ENCODE measurements around the gene RPS6KA5. TPM values are rescaled to one million over a fixed set of nuclear protein-coding genes. Genes with fewer than 3 reads are reported as not detected.

The RPS6KA5 gene
- total RNA-seq, 1 experiment from 2014 or later = 24.2 TPM

DNA sequence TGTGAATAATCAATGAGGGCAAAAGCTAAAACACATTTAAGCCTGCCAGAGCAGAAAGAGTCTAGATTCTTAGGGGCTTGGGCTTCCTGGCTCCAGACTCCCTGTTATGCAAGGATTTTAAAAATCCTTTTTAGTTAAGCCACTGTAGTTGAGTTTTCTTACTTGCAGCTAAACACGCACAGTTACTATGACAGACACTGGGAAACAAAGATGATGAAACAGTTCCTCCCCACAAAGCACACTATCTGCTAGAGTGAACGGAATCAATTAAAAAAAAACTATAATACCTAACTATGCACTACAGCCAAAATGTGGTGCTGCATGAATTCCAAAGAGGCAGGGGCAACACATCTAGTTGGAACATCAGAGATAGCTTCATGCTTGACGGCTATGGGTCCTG is 28.2 kb downstream of the RPS6KA5 start (continued):
- no peak for TF ChIP-seq CTCF (IDR thresholded peaks at IDR 0.05 in 2 of 3, conservative IDR thresholded peaks at IDR 0.05 in 1 of 3; ENCODE audit: borderline replicate concordance in 1 of 3, insufficient read depth in 1 of 3, low read depth in 2 of 3, low read length in 2 of 3)
- TF ChIP-seq POLR2A (IDR thresholded peaks at IDR 0.05; ENCODE audit: borderline replicate concordance, extremely low read depth, insufficient read depth, insufficient read length) = no peak
- no peak for TF ChIP-seq CEBPB (IDR thresholded peaks at IDR 0.05; ENCODE audit: low read depth)
- no peak for TF ChIP-seq ZFX (IDR thresholded peaks at IDR 0.05)
- no peak for TF ChIP-seq YY1 (IDR thresholded peaks at IDR 0.05; ENCODE audit: extremely low read depth, insufficient replicate concordance, low read depth, low read length)
- no peak for TF ChIP-seq RAD21 (IDR thresholded peaks at IDR 0.05; ENCODE audit: low read depth)
- no peak for TF ChIP-seq ZNF274 (IDR thresholded peaks at IDR 0.05; ENCODE audit: low read depth, low read length)

GRCh38 chr14:91031666-91032065 is 28.8 kb downstream of the RPS6KA5 start:
- Histone ChIP-seq H3K9me2 (ENCODE audit: insufficient read depth) (no peaks in the 10 kb centered on the region), H3K9me3 (ENCODE audit: control insufficient read depth in 1 of 2, insufficient read depth in 1 of 2, low read depth in 1 of 2, low read length in 2 of 2) (no peaks in the 10 kb centered on the region), H3K4me1 (ENCODE audit: control insufficient read depth in 1 of 2, insufficient read depth in 2 of 2, low read length in 2 of 2) (peaks cover 11 to 25% of the 10 kb centered on the region in 2 experiments), H3K79me2 (ENCODE audit: insufficient read depth, low read length) (peaks cover 50% of the 10 kb centered on the region), H3K4me2 (ENCODE audit: low read length) (no peak overlapping the region), H3K27ac (ENCODE audit: low read depth, low read length) (no peak overlapping the region), H3K9ac (ENCODE audit: low read length) (no peak overlapping the region), H3K36me3 (ENCODE audit: control insufficient read depth in 1 of 2, insufficient read depth in 2 of 2, low read length in 2 of 2) (no peaks in the 10 kb centered on the region), H3K27me3 (ENCODE audit: insufficient read depth, low read length) (no peaks in the 10 kb centered on the region), H2AFZ (ENCODE audit: low read depth, low read length, poor library complexity, severe bottlenecking) (no peak overlapping the region), H3K4me3 (replicated peaks in 1 of 2; ENCODE audit: low read depth in 1 of 2, low read length in 2 of 2) (no peak overlapping the region), H4K20me1 (ENCODE audit: insufficient read depth) (no peaks in the 10 kb centered on the region)
- TF ChIP-seq ELF1 (IDR thresholded peaks at IDR 0.05; ENCODE audit: borderline replicate concordance, low read depth) (no peak), SRF (IDR thresholded peaks at IDR 0.05; ENCODE audit: low read depth) (no peak), CEBPB (IDR thresholded peaks at IDR 0.05; ENCODE audit: low read depth) (no peak), CTCF (IDR thresholded peaks at IDR 0.05 in 2 of 3, conservative IDR thresholded peaks at IDR 0.05 in 1 of 3; ENCODE audit: borderline replicate concordance in 1 of 3, insufficient read depth in 1 of 3, low read depth in 2 of 3, low read length in 2 of 3) (no peak), JUND (IDR thresholded peaks at IDR 0.05) (no peak)
- intact Hi-C loops (cut with micrococcal nuclease) = no loop called here
- RAD21 ChIA-PET (ENCODE audit: low non-redundant PET in 1 of 2, low total read pairs in 2 of 2, uncharacterized antibody in 2 of 2, unreplicated experiment in 2 of 2) = no interaction called here
- no peak for DNase-seq (ENCODE audit: low read depth, low spot score)
- no peak for ATAC-seq
- POLR2A ChIA-PET = no interaction called here
- BruUV-seq (replicated peaks) = no TSS peak
- CTCF ChIA-PET = no interaction called here

Measured in HCT116 (cell line).